ENCODE data around the gene PGRMC1. TPM values are rescaled to one million over a fixed set of nuclear protein-coding genes. Genes with fewer than 3 reads are reported as not detected.
A peak's percentile ranks its signal among the peaks of the same experiment; 100 is the strongest.

PGRMC1 gene
- total and polyA plus RNA-seq, 3 experiments from 2014 or later, result 19.9 to 50.6 (median 47.4) TPM

DNA sequence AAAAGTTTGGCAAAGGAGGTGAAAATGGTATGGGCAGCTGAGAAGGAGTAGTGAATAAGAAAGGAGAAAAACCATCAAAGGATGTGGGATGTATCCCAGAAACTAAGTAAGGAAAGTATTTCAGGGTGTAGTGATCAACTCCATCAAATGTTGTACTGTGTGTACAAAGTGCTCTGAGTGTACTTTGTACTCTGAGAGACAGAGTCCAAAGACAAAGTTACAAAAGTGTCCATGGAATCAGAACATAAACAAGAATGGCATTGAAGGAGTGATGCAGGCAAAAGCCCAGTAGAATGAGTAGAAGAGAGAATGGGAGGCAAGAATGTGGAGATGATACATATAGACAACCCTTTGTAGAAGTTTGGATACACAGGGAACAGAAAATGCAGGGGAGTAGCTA is 12.3 kb upstream of the PGRMC1 start:
- no peak for DNase-seq
- no peaks in the 10 kb centered on the region for H3K27me3 ChIP-seq (ENCODE audit: insufficient read depth, low read length, poor library complexity, severe bottlenecking)
- Mint-ChIP-seq H3K27ac (peak overlapping the region in 1 of 8 donors; percentile 7), H3K4me3 (no peak overlapping the region), H3K4me1 (no peaks in the 10 kb centered on the region), H3K27me3 (peaks cover 6 to 37% of the 10 kb centered on the region in 2 donors), H3K36me3 (no peaks in the 10 kb centered on the region), H3K9me3 (peaks cover 0 to 2% (median 0%) of the 10 kb centered on the region in 5 donors)
- H3K4me3 ChIP-seq (ENCODE audit: low read length), result no peak overlapping the region
- POLR2A ChIA-PET, result no interaction called here
- no peaks in the 10 kb centered on the region for H3K4me1 ChIP-seq (ENCODE audit: insufficient read depth, low read length)
- no peaks in the 10 kb centered on the region for H3K9me3 ChIP-seq (ENCODE audit: low read length)
- CTCF ChIA-PET, result no interaction called here
- no peaks in the 10 kb centered on the region for H3K36me3 ChIP-seq (ENCODE audit: insufficient read depth, low read length)
- no peak overlapping the region for H3K27ac ChIP-seq (ENCODE audit: low read depth, low read length)

DNA sequence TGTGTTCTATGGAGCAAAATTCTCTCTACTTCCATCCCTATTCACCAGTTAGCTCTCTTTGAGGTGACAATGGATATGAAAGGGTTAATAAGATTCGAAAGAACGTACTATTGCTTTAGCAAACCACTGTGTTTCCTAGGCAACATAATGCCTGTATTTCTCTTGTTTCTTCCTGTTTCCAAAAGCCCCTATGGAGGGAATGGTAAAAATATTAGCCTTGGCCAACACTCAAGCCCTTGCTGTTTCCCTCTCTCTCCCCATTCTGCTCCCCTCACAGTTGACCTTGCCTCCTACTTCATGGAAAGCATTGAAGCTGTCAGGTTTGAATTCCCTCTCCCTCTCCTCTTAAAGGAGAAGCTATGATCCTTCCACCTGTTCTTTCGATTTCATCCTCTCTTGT is 9.6 kb upstream of the PGRMC1 start:
- Mint-ChIP-seq H3K4me1 (no peaks in the 10 kb centered on the region), H3K9me3 (peaks cover 0 to 2% (median 0%) of the 10 kb centered on the region in 5 donors), H3K27ac (no peak overlapping the region), H3K27me3 (peaks cover 2 to 34% of the 10 kb centered on the region in 2 donors), H3K36me3 (peaks cover 0 to 2% (median 0%) of the 10 kb centered on the region in 3 donors), H3K4me3 (no peak overlapping the region)
- no peaks in the 10 kb centered on the region for H3K9me3 ChIP-seq (ENCODE audit: low read length)
- no peak overlapping the region for H3K27ac ChIP-seq (ENCODE audit: low read depth, low read length)
- H3K36me3 ChIP-seq (ENCODE audit: insufficient read depth, low read length), result no peaks in the 10 kb centered on the region
- no peak for DNase-seq
- ChIA-PET CTCF (no interaction called here), POLR2A (no interaction called here)
- H3K4me1 ChIP-seq (ENCODE audit: insufficient read depth, low read length), result no peaks in the 10 kb centered on the region
- H3K27me3 ChIP-seq (ENCODE audit: insufficient read depth, low read length, poor library complexity, severe bottlenecking), result no peaks in the 10 kb centered on the region
- no peak overlapping the region for H3K4me3 ChIP-seq (ENCODE audit: low read length)

DNA sequence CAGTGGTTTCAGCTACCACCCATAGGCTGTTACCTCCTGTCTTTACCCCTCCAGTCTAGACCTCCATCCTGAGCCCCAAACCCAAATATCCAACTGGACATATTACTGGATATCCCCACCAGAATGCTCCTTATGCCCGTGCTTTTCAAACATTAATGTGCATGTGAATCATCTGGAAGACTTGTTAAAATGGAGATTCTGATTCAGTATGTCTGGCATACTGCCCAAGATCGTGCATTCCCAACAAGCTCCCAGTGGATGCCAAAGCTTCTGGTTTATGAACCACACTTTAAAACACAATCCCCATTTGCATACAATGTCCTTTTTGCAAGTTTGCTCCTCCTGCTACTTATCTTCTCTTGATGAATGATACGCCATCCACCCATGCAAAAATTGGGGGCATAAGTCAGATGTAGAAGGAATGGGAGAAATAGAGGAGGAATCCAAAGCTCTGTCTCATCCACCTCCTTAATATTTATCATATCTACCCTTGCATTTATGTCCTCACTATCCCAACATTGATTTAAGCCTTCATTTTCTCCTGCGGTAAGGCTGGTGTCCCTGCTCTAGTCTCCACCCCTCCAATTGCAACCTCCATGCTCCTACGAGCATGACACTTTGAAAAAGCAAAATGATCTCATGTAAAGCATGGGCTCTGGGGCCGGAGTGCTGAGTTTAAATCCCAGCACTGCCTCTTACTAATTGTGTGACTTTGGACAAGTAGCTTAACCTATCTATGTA is 7.4 kb upstream of the PGRMC1 start:
- Histone ChIP-seq H3K4me3 (ENCODE audit: low read length) (no peak overlapping the region), H3K36me3 (ENCODE audit: insufficient read depth, low read length) (no peaks in the 10 kb centered on the region), H3K9me3 (ENCODE audit: low read length) (no peaks in the 10 kb centered on the region), H3K4me1 (ENCODE audit: insufficient read depth, low read length) (no peaks in the 10 kb centered on the region), H3K27me3 (ENCODE audit: insufficient read depth, low read length, poor library complexity, severe bottlenecking) (no peaks in the 10 kb centered on the region), H3K27ac (ENCODE audit: low read depth, low read length) (no peak overlapping the region)
- peaks cover 0 to 2% (median 0%) of the 10 kb centered on the region in 3 donors for H3K36me3 Mint-ChIP-seq
- no peak for DNase-seq
- no peaks in the 10 kb centered on the region for H3K4me1 Mint-ChIP-seq
- H3K27me3 Mint-ChIP-seq, result peaks cover 0 to 34% of the 10 kb centered on the region in 2 donors
- CTCF ChIA-PET, result no interaction called here
- H3K9me3 Mint-ChIP-seq, result peaks cover 0 to 2% (median 0%) of the 10 kb centered on the region in 5 donors
- H3K4me3 Mint-ChIP-seq, result no peak overlapping the region
- POLR2A ChIA-PET, result no interaction called here
- H3K27ac Mint-ChIP-seq, result peak overlapping the region in 1 of 8 donors; percentile 19

DNA sequence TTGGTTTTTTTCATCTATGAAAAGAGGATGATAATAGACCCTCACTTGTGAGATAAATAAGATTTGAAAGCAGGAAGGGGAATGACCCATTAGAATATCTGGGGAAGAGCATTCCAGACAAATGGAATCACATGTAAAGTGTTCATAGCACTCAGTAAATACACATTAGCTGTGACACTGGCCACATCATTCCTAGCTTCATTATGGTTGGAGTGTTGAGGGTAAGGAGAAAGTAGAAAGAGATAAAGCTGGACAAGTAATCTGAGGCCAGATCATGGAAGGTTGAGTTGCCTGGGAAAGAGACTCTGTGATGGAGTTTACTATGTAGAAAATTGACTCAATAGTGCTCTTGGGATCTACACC is 6.9 kb upstream of the PGRMC1 start:
- no peaks in the 10 kb centered on the region for H3K36me3 ChIP-seq (ENCODE audit: insufficient read depth, low read length)
- no peaks in the 10 kb centered on the region for H3K9me3 ChIP-seq (ENCODE audit: low read length)
- no peak overlapping the region for H3K4me3 Mint-ChIP-seq
- ChIA-PET POLR2A (no interaction called here), CTCF (no interaction called here)
- no peaks in the 10 kb centered on the region for H3K9me3 Mint-ChIP-seq
- no peak overlapping the region for H3K27ac Mint-ChIP-seq
- H3K4me3 ChIP-seq (ENCODE audit: low read length), result no peak overlapping the region
- no peaks in the 10 kb centered on the region for H3K4me1 Mint-ChIP-seq
- H3K27me3 ChIP-seq (ENCODE audit: insufficient read depth, low read length, poor library complexity, severe bottlenecking), result no peaks in the 10 kb centered on the region
- DNase-seq, result no peak
- H3K4me1 ChIP-seq (ENCODE audit: insufficient read depth, low read length), result no peaks in the 10 kb centered on the region
- H3K27ac ChIP-seq (ENCODE audit: low read depth, low read length), result no peak overlapping the region
- H3K27me3 Mint-ChIP-seq, result peaks cover 0 to 31% of the 10 kb centered on the region in 2 donors
- peaks cover 0 to 2% (median 0%) of the 10 kb centered on the region in 3 donors for H3K36me3 Mint-ChIP-seq

DNA sequence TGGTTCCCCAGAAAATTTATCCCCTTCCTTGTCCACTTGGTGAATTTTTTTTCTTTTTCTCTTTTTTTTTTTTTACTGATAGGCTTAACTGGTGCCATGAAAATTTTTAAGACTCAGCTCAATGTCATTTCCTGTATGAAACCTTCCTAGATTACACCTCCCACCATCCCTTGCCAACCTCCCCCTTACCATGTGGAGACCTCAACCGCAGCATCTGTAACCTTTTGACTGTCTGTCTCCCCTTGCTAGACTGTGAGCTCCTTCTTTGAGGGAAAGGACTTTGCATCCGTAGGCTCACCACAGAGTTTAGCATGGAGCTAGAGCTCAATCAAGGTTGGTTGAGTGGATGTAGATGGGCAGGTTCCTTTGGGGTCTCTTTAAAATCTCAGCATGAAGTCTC is 5.2 kb upstream of the PGRMC1 start:
- Histone ChIP-seq H3K9me3 (ENCODE audit: low read length) (no peaks in the 10 kb centered on the region), H3K4me3 (ENCODE audit: low read length) (no peak overlapping the region), H3K27ac (ENCODE audit: low read depth, low read length) (no peak overlapping the region), H3K27me3 (ENCODE audit: insufficient read depth, low read length, poor library complexity, severe bottlenecking) (no peaks in the 10 kb centered on the region), H3K4me1 (ENCODE audit: insufficient read depth, low read length) (no peaks in the 10 kb centered on the region), H3K36me3 (ENCODE audit: insufficient read depth, low read length) (no peaks in the 10 kb centered on the region)
- ChIA-PET POLR2A (no interaction called here), CTCF (no interaction called here)
- Mint-ChIP-seq H3K9me3 (no peaks in the 10 kb centered on the region), H3K27me3 (peaks cover 3 to 26% of the 10 kb centered on the region in 2 donors), H3K4me1 (peaks cover 4 to 7% (median 5%) of the 10 kb centered on the region in 3 donors), H3K27ac (no peak overlapping the region), H3K36me3 (peaks cover 0 to 2% (median 2%) of the 10 kb centered on the region in 3 donors), H3K4me3 (no peak overlapping the region)
- DNase-seq, result no peak

DNA sequence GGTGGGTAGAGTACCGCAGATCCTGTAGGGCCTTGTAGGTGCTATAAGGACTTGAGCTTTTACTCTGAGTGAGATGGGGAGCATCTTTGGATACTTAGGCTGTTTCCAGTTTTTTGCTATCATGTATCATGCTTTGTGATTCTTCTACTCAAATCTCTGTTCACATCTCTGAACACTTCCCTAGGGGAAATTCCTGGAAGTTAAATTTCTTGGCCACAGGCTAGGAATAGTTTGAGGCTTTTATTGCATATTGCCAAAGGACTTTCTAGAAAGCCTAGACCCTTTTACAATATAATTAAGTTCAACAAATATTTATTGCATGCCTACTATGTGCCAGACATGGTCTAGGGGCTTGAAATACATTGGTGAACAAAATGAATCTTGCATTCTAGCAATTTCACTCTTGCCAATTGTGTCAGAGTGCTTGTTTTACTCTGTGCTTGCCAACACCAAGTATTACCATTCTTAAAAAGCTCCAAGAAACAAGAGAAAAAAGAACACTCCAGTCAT is 4.1 kb upstream of the PGRMC1 start:
- Histone ChIP-seq H3K4me1 (ENCODE audit: insufficient read depth, low read length) (no peaks in the 10 kb centered on the region), H3K27me3 (ENCODE audit: insufficient read depth, low read length, poor library complexity, severe bottlenecking) (no peaks in the 10 kb centered on the region), H3K9me3 (ENCODE audit: low read length) (no peaks in the 10 kb centered on the region), H3K36me3 (ENCODE audit: insufficient read depth, low read length) (no peaks in the 10 kb centered on the region), H3K4me3 (ENCODE audit: low read length) (no peak overlapping the region), H3K27ac (ENCODE audit: low read depth, low read length) (no peak overlapping the region)
- H3K4me1 Mint-ChIP-seq, result peaks cover 5 to 7% (median 7%) of the 10 kb centered on the region in 3 donors
- DNase-seq, result no peak
- H3K36me3 Mint-ChIP-seq, result peaks cover 0 to 8% (median 2%) of the 10 kb centered on the region in 3 donors
- no peak overlapping the region for H3K4me3 Mint-ChIP-seq
- POLR2A ChIA-PET, result interaction anchor here (0.5 kb wide), 1 partner anchor 15 kb away, joined by 4 read pairs; no protein-coding TSS in a partner anchor
- H3K9me3 Mint-ChIP-seq, result no peaks in the 10 kb centered on the region
- CTCF ChIA-PET, result no interaction called here
- no peak overlapping the region for H3K27ac Mint-ChIP-seq
- peaks cover 3 to 17% of the 10 kb centered on the region in 2 donors for H3K27me3 Mint-ChIP-seq

DNA sequence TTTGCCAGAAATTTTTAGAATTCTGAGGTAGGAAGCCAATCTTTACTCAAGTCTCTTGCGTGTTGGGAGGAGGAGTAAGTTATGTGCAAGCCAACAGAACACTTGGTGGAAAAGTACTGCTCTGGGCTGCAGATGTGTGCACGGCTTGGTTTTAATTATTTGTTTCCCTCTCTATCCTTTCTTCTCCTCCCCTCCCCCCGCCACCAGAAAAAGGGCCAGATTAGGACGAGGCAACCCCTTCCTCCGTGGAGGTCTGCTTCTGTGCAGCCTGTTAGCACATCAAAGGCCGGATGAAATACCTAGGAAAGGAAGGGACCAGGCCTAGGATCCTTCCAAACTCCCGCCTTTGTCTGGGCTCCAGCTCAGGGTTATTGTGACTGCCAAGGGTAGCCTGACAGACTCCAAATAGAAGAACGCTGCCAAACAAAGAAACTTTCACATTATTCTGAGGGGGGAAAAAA is 1.0 kb upstream of the PGRMC1 start:
- DNase-seq, result no peak
- ChIA-PET CTCF (no interaction called here), POLR2A (no interaction called here)
- H3K36me3 Mint-ChIP-seq, result peaks cover 0 to 14% (median 2%) of the 10 kb centered on the region in 3 donors
- H3K27me3 Mint-ChIP-seq, result peaks cover 0 to 5% of the 10 kb centered on the region in 2 donors
- Histone ChIP-seq H3K4me1 (ENCODE audit: insufficient read depth, low read length) (peaks cover 17% of the 10 kb centered on the region), H3K36me3 (ENCODE audit: insufficient read depth, low read length) (no peaks in the 10 kb centered on the region), H3K27ac (ENCODE audit: low read depth, low read length) (no peak overlapping the region), H3K9me3 (ENCODE audit: low read length) (no peaks in the 10 kb centered on the region), H3K4me3 (ENCODE audit: low read length) (no peak overlapping the region), H3K27me3 (ENCODE audit: insufficient read depth, low read length, poor library complexity, severe bottlenecking) (no peaks in the 10 kb centered on the region)
- H3K27ac Mint-ChIP-seq, result peak overlapping the region in 3 of 8 donors; percentile 51 to 84 (median 70)
- peak overlapping the region; percentile 82 to 94 (median 87) for H3K4me3 Mint-ChIP-seq
- peaks cover 20 to 36% (median 29%) of the 10 kb centered on the region in 3 donors for H3K4me1 Mint-ChIP-seq
- peaks cover 0 to 1% (median 0%) of the 10 kb centered on the region in 5 donors for H3K9me3 Mint-ChIP-seq

Measured in CD8-positive, alpha-beta memory T cell (primary cell).